GM04504 (cell line): Measurements from ENCODE around the gene COL20A1.

ENCODE experiments used
- DNase-seq: peaks from one replicate; pipeline ENCODE4 v3.0.0-alpha.2; 2012; ENCODE audit warnings: low read depth

The COL20A1 gene

GRCh38 chr20:63362436-63363009 lies 69.5 kb downstream of the COL20A1 start:
- DNase-seq, result no peak

DNA sequence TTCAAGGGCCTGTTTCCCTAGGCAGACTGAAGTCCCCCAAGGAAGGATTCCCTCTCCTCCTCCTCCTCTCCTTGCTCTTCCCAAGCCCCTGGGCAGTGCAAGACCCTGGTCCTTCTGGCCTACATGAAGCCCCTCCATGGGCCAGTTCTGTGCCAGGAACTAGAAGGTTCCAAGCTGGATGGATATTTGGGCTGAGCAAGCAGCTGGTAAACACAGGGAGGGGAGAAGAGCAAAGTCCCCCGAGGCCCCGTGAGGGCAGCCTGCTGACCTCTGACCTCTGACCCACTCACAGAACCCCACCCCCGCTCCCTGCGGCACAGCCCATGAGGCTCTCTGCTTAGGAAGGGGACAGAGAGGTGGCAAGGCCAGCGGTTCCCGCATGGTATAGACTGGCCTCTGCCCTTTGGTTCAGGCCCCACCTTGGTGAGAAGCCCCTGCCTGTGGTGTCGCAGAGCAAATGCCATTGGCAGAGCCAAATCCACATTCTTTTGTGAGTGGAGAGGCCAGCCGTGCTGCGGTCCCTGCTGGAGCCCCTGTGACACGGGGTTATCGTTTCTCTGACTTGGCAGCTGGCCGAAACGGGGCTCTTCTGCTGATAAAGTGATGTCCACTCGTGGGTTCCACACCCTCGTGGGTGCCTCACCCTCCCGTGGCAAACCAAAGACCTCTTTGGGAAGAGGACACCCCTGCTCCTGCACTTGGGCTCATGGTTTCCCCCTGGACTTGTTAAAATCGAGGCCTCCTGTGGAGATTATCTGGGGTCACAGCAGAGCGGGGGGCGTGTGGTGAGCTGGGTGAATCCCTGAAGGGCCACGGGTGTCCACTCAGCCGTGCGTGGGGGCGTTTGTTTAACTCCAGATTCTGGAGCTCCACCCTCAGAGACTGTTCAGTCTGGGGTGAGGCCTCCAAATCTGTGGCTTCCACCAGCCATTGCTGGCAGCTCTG lies 70.3 kb downstream of the COL20A1 start:
- no peak for DNase-seq

- no peak for DNase-seq
Measured at GRCh38 chr20:63363981-63364561, 71.1 kb downstream of the COL20A1 start.

- DNase-seq, result no peak
Measured at GRCh38 chr20:63364801-63365585, 72.0 kb downstream of the COL20A1 start.

DNA sequence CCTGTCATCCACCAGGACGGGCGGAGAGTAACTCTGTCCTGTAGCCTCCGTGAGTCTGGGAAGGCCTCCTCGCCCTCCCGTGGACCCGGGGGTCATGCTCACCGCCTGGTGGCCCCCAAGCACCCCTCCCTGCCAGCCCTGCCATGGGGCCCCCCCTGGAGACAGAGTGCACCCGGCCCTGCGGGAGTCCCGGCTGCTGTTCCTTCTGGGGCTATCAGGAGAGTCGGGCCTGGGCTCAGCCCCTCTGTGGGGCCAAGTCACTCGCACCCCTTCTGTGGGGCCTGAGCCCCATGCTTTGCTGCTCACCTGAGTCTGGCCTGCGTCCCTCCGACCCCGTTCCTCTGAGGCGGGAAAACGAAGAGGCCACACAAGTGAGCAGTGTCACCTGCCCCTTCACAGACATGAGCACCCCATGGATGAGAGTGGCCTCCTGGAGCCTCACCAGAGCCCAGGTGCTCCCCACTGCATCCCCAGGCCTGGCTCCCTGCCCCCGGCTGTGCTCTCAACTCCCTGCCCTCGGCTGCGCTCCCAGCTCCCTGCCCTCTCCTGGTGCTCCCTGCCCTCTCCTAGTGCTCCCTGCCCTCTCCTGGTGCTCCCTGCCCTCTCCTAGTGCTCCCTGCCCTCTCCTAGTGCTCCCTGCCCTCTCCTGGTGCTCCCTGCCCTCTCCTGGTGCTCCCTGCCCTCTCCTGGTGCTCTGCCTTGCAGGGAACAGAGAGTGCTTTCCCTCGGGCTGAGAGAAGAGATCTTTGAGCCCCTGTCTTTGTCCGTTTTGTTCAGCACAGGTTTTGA lies 72.8 kb downstream of the COL20A1 start:
- DNase-seq, result no peak

DNA sequence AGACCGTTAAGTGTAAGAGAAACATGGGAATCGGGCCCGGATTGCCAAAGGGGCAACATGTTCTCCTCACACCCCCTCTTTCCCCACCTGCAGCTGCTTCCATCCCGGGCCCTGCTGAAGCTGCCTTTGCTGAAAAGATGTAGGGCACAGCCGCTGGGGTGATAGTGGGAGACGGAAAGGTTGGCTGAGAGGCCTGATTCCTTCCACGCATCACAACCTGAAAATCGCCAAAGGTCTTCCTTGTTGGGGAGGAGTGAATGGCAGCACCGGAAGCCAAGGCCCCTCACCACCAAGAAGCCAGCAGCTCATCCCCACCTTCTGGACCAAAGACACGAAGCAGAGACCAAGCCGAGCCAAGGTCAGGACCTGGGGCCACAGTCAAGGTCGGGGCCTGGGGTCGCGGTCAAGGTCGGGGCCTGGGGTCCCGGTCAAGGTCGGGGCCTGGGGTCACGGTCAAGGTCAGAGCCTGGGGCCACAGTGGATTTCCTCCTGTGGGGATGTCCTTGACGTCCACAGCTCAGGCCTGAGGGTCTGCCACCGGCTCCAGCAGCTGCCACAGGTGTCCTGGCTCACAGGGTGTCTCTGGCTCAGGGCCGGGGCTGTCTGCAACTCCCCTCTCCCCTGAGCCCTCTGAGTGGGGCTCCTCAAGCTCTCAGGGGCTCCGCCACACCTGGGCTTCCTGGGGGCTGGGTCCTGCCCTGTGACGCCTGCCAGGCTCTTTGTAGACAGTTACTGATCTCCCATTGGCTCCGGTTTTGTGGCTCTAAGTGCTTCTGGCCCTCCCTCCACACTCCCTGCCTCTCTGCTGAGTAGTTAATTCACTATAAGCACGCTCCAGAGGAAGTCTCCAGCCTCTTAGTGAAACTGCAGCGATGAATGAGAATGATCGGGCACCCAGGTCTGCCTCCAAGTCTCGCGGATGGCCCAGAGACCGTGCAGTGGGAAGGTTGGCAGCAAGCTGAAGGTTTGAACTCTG lies 73.7 kb downstream of the COL20A1 start:
- no peak for DNase-seq

DNA sequence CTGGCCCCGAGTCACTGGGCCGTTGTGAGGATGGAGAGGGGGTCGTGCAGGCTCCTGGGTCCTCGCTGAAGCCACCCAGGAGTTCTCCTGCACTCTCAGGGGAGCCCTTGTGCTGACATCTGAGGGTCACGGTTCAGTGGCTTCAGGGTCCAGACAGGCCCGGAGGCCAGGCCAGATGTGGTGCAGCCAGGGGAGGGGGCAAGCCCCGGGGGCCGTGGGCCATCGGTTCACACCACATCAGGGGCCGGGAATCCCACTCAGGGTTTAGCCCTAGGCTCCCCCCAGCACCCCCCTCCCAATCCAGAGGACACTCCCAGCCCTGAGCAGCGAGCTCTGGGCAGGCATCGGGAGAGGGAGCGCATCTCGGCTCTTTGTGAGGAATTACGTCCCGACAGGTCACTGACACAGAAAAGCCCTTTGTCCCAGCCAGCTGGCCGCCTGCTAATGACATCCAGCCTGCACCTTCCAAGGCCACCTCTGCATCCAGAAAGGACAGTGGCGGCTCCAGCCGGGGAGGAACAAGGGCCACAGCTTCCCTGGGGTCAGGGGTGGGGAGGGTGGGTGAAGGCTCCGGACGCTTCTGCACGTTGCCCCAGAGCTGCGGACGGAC lies 74.6 kb downstream of the COL20A1 start:
- DNase-seq, result no peak

DNA sequence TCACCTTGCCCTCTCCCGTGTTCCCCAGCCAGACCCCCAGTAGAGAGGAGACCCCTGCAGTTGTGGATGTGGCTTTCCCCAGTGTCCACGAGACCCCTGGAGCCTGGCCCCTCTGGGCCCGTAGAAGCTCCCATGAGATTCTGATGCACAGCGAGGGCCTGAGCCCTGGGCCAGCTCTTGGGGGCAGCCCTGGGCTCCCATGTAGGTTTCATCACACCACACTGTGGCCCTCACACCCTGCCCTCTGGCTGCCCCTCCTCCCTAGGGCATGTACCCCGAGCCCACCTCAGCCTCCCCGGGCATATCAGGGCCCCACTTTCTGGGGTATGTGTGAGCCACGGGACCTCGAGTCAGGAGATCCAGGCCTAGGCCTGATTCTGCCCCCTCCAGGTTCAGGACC lies 75.2 kb downstream of the COL20A1 start:
- no peak for DNase-seq

DNA sequence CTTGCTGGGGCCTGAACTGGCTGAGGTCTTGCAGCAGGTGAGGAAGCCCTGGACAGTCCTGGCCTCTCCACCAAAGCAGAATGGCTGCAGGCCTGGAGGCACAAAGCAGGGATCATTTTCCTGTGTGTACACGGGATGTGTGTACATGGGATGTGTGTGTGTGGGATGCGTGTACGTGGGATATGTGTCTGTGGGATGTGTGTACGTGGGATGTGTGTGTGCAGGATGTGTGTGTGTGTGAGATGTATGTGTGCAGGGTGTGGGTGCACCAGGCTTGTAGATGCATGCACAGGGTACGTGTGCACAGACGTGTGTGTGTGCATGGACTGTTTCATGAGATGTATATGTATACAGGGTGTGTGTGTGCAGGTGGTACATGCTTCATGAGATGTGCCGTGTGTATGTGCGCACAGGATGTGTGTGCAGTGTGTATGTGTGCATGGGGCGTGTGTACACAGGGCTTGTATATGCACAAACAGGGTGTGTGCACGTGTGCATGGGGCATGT lies 76.1 kb downstream of the COL20A1 start:
- DNase-seq, result no peak

GRCh38 chr20:63369724-63370617 lies 77.0 kb downstream of the COL20A1 start:
- no peak for DNase-seq

- no peak for DNase-seq
Measured at GRCh38 chr20:63370618-63371187, 77.7 kb downstream of the COL20A1 start.

DNA sequence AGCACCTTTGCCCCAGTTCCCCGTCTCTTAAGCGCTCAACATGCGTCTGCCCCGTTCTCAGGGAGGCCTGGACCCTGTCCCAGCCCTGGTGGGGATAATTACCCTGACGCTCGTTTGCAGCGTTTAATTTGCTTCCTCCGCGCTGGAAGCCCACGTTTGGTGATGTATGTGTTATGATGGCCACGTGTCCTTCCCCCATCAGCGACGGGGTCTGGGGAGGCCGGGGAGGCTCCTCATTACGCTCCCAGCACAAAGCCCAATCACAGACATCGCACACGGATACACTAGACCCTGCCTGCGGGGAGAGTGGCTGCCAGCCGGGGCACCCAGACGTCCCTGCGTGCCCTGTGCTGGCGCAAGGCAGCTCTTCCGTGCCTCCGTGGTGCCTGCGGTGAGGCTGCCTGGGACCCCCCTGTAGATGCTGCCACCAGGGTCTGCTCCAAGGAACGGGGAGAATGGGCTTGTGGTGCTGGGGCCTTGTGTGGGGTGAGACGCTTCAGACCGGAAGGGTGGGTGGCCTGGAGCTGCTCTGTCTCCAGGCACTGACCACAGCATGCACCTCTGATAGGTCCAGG lies 78.4 kb downstream of the COL20A1 start:
- DNase-seq, result no peak

- DNase-seq, result no peak
Measured at GRCh38 chr20:63372971-63373885, 80.2 kb downstream of the COL20A1 start.

- DNase-seq, result no peak
Measured at GRCh38 chr20:63373996-63374395, 81.0 kb downstream of the COL20A1 start.

DNA sequence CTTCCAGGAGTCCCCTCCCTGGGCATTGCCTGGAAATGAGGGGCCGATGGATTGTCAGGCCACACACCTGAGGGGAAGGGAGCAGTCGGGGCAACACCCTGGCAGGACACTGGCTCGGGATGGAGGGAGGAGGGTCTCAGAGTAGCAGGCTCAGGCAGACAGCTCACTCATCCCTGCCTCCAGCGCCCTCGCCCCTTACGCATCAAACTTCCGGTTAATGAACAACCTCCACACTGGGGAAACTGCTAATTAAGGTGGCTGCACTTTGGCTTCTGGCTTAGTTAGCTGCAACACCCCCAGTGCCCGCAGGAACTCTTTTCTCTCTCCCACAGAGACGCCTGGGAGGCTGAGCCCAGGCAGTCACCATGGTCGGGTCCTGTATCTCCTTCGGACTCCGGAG lies 81.5 kb downstream of the COL20A1 start:
- no peak for DNase-seq

DNA sequence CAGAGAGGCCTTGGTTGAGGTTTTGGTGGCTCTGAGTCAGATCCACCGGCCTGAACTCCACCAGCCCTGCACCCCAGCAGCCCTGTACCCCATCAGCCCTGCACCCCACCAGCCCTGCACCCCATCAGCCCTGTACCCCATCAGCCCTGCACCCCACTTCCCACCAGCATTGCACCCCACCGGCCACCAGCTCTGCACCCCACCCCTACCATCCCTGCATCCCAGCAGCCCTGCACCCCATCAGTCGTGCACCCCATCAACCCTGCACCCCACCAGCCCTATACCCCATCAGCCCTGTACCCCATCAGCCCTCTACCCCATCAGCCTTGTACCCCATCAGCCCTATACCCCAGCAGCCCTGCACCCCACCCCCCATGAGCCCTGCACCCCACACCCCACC lies 82.5 kb downstream of the COL20A1 start:
- no peak for DNase-seq
